ENCODE results near the gene FASTK. TPM values are rescaled to one million over a fixed set of nuclear protein-coding genes. Genes with fewer than 3 reads are reported as not detected.

The FASTK gene
- total RNA-seq, 1 donor from 2014 or later: 54.2 TPM

Other genes starting within 250 kb of the FASTK start
- gene AOC1, start 228.3 kb downstream of the FASTK start, total RNA-seq: 0.64 TPM
- 3.6 TPM for gene KCNH2, start 102.5 kb downstream of the FASTK start, total RNA-seq
- 42.9 TPM for gene NOS3, start 89.8 kb downstream of the FASTK start, total RNA-seq
- gene ATG9B, start 56.3 kb downstream of the FASTK start, total RNA-seq: 0.17 TPM
- gene ABCB8, start 52.4 kb downstream of the FASTK start, total RNA-seq: 40.6 TPM
- 2.6 TPM for gene ASIC3, start 32.3 kb downstream of the FASTK start, total RNA-seq
- 10.4 TPM for gene CDK5, start 22.9 kb downstream of the FASTK start, total RNA-seq
- 178 TPM for gene SLC4A2, start 21.2 kb downstream of the FASTK start, total RNA-seq
- gene TMUB1, start 2.7 kb upstream of the FASTK start, total RNA-seq: 36.3 TPM
- gene AGAP3, start 5.7 kb upstream of the FASTK start, total RNA-seq: 152 TPM
- not detected for gene GBX1, start 86.9 kb upstream of the FASTK start, total RNA-seq
- gene ASB10, start 106.4 kb upstream of the FASTK start, total RNA-seq: not detected
- gene H2BK1, start 129.7 kb upstream of the FASTK start, total RNA-seq: not detected
- gene ABCF2, start 146.4 kb upstream of the FASTK start, total RNA-seq: 26.3 TPM
- gene CHPF2, start 151.7 kb upstream of the FASTK start, total RNA-seq: 37.2 TPM
- gene SMARCD3, start 167.9 kb upstream of the FASTK start, total RNA-seq: 61.5 TPM

All from upper lobe of right lung (tissue), 1 donor.